ENCODE results near the gene HMGCS1.
"Not testable (repeated sequence)": the region's sequence is repeated elsewhere in the genome, so short reads cannot be mapped to it uniquely, and the experiment has no call there.

HMGCS1 gene

GRCh38 chr5:43309637-43310036 is 3.6 kb downstream of the HMGCS1 start:
- H3K4me1 ChIP-seq (ENCODE audit: control insufficient read depth, insufficient read depth, low read length), result peaks cover 32% of the 10 kb centered on the region
- H3K4me3 ChIP-seq (ENCODE audit: low read length), result no peak overlapping the region
- H3K27me3 ChIP-seq (ENCODE audit: control insufficient read depth, insufficient read depth, low read length), result no peaks in the 10 kb centered on the region
- no peaks in the 10 kb centered on the region for H3K9me3 ChIP-seq (ENCODE audit: control insufficient read depth, low read length)
- no peak overlapping the region for H3K9ac ChIP-seq (ENCODE audit: low read length)
- no peaks in the 10 kb centered on the region for H3K36me3 ChIP-seq (ENCODE audit: control insufficient read depth, insufficient read depth, low read length)

DNA sequence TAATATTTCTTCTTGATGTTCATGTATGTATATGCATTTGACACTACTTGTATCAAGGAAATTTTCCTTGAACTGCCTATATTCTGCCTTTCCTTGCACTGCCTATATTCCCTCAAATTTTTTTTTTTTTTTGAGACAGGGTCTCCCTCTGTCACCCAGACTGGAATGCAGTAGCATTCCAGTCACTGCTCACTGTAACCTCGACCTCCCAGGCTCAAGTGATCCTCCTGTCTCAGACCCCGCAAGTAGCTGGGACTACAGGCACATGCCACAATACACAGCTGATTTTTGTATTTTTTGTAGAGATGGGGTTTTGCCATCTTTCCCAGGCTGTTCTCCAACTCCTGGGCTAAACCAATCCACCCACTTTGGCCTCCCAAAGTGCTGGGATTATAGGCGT is 4.1 kb downstream of the HMGCS1 start:
- no peak overlapping the region for H3K9ac ChIP-seq (ENCODE audit: low read length)
- H3K36me3 ChIP-seq (ENCODE audit: control insufficient read depth, insufficient read depth, low read length), result no peaks in the 10 kb centered on the region
- no peaks in the 10 kb centered on the region for H3K9me3 ChIP-seq (ENCODE audit: control insufficient read depth, low read length)
- H3K4me1 ChIP-seq (ENCODE audit: control insufficient read depth, insufficient read depth, low read length), result peaks cover 31% of the 10 kb centered on the region
- no peak overlapping the region for H3K4me3 ChIP-seq (ENCODE audit: low read length)
- no peaks in the 10 kb centered on the region for H3K27me3 ChIP-seq (ENCODE audit: control insufficient read depth, insufficient read depth, low read length)

DNA sequence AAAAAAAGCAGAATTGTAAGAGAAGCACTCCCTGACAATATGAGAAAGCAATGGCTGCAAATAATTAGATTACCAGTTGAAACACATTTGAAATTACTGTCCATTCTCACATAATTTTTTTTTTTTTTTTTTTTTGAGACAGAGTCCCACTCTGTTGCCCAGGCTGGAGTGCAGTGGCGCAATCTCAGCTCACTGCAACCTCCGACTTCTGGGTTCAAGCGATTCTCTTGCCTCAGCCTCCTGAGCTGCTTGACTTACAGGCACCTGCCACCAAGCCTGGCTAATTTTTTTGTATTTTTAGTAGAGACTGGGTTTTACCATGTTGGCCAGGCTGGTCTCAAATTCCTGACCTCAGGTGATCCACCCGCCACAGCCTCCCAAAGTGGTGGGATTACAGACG is 6.3 kb downstream of the HMGCS1 start:
- H3K4me1 ChIP-seq (ENCODE audit: control insufficient read depth, insufficient read depth, low read length), result peaks cover 21% of the 10 kb centered on the region
- H3K9me3 ChIP-seq (ENCODE audit: control insufficient read depth, low read length); H3K4me3 ChIP-seq (ENCODE audit: low read length); H3K9ac ChIP-seq (ENCODE audit: low read length); H3K36me3 ChIP-seq (ENCODE audit: control insufficient read depth, insufficient read depth, low read length); H3K27me3 ChIP-seq (ENCODE audit: control insufficient read depth, insufficient read depth, low read length): not testable (repeated sequence)

DNA sequence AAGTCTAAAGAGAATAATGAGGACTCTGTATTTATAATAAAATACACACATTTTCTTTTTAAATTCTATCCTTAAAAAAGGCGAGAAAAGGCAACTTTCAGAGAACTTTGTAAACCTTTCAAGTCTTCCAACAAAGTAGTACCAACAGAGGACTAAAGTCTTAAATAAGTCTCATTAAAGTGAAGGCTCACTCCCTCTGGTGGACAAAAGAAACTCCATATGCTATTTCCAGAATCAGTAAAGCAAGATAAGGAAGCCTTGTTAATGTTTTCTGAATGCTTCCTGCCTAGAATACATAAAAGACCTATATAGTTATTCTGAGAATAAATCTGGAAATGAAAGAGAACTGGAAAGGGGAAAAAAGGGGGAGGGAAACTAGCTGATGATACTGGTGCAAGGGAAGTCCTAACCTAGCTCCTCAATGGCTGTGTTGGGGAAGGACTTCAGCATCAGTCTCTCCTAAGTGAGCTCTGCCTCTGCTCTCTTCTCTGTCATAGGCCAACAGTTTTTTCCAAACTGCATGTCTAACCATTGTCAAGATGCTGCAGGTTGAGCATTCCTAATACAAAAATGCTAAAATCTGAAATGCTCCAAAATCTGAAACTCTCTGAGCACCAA is 7.2 kb downstream of the HMGCS1 start:
- H3K27me3 ChIP-seq (ENCODE audit: control insufficient read depth, insufficient read depth, low read length), result no peaks in the 10 kb centered on the region
- H3K9ac ChIP-seq (ENCODE audit: low read length), result no peak overlapping the region
- H3K9me3 ChIP-seq (ENCODE audit: control insufficient read depth, low read length), result no peaks in the 10 kb centered on the region
- H3K36me3 ChIP-seq (ENCODE audit: control insufficient read depth, insufficient read depth, low read length), result no peaks in the 10 kb centered on the region
- no peak overlapping the region for H3K4me3 ChIP-seq (ENCODE audit: low read length)
- H3K4me1 ChIP-seq (ENCODE audit: control insufficient read depth, insufficient read depth, low read length), result peaks cover 14% of the 10 kb centered on the region

GRCh38 chr5:43304525-43304924 is 8.7 kb downstream of the HMGCS1 start:
- no peak overlapping the region for H3K9ac ChIP-seq (ENCODE audit: low read length)
- H3K9me3 ChIP-seq (ENCODE audit: control insufficient read depth, low read length), result no peaks in the 10 kb centered on the region
- no peak overlapping the region for H3K4me3 ChIP-seq (ENCODE audit: low read length)
- H3K27me3 ChIP-seq (ENCODE audit: control insufficient read depth, insufficient read depth, low read length), result no peaks in the 10 kb centered on the region
- peaks cover 12% of the 10 kb centered on the region for H3K4me1 ChIP-seq (ENCODE audit: control insufficient read depth, insufficient read depth, low read length)
- no peaks in the 10 kb centered on the region for H3K36me3 ChIP-seq (ENCODE audit: control insufficient read depth, insufficient read depth, low read length)

- Histone ChIP-seq H3K36me3 (ENCODE audit: control insufficient read depth, insufficient read depth, low read length) (peaks cover 6% of the 10 kb centered on the region), H3K9me3 (ENCODE audit: control insufficient read depth, low read length) (no peaks in the 10 kb centered on the region), H3K4me1 (ENCODE audit: control insufficient read depth, insufficient read depth, low read length) (peaks cover 4% of the 10 kb centered on the region), H3K27me3 (ENCODE audit: control insufficient read depth, insufficient read depth, low read length) (no peaks in the 10 kb centered on the region), H3K4me3 (ENCODE audit: low read length) (no peak overlapping the region), H3K9ac (ENCODE audit: low read length) (no peak overlapping the region)
These were observed 10.0 kb downstream of the HMGCS1 start for GRCh38 chr5:43303242-43303641.

- Histone ChIP-seq H3K36me3 (ENCODE audit: control insufficient read depth, insufficient read depth, low read length) (peaks cover 6% of the 10 kb centered on the region), H3K4me3 (ENCODE audit: low read length) (no peak overlapping the region), H3K9ac (ENCODE audit: low read length) (no peak overlapping the region), H3K9me3 (ENCODE audit: control insufficient read depth, low read length) (no peaks in the 10 kb centered on the region), H3K4me1 (ENCODE audit: control insufficient read depth, insufficient read depth, low read length) (peaks cover 4% of the 10 kb centered on the region), H3K27me3 (ENCODE audit: control insufficient read depth, insufficient read depth, low read length) (no peaks in the 10 kb centered on the region)
These were observed 10.7 kb downstream of the HMGCS1 start for GRCh38 chr5:43302481-43302880.

DNA sequence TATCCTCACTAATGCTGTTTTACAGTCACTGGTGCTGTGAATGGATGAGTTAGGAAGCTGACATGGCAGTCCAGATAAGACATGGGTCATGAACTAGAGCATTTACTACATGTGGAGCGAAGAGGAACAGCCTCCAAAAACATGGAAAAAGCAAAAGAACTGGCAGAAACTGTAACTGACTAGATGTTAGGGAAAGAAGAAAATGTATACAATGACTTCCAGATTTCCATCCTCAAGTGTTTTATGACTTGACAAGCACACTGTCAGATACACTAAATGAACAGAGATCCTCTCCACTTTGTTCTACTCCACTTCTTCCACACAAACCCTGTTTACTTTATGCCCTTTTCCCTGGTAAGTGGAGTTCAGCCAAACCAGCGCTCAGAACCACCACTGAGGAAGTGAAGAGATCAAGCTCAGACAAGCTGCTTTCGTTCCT is 11.5 kb downstream of the HMGCS1 start:
- H3K36me3 ChIP-seq (ENCODE audit: control insufficient read depth, insufficient read depth, low read length), result peaks cover 14% of the 10 kb centered on the region
- no peaks in the 10 kb centered on the region for H3K9me3 ChIP-seq (ENCODE audit: control insufficient read depth, low read length)
- H3K27me3 ChIP-seq (ENCODE audit: control insufficient read depth, insufficient read depth, low read length), result no peaks in the 10 kb centered on the region
- peaks cover 4% of the 10 kb centered on the region for H3K4me1 ChIP-seq (ENCODE audit: control insufficient read depth, insufficient read depth, low read length)
- no peak overlapping the region for H3K9ac ChIP-seq (ENCODE audit: low read length)
- no peak overlapping the region for H3K4me3 ChIP-seq (ENCODE audit: low read length)

DNA sequence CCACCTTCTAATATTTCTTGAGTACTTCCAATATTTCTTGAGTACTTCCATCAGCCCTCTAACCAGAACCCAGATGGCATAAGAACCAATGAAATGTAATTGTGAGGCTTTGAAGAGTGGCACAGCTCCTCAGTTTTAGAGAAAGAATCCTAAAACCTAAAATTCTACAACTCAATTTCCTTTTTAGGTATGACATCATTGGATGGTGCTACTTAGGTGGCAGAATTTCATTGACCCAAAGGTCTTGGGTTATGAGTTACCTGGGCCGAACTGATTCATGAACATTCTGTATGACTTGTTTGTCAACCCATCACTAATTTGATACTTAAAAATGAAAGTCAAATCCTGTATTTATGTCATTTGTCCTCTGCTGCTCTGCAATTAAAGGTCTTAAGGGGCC is 13.1 kb downstream of the HMGCS1 start:
- Histone ChIP-seq H3K9ac (ENCODE audit: low read length) (no peak overlapping the region), H3K4me1 (ENCODE audit: control insufficient read depth, insufficient read depth, low read length) (peaks cover 4% of the 10 kb centered on the region), H3K4me3 (ENCODE audit: low read length) (no peak overlapping the region), H3K27me3 (ENCODE audit: control insufficient read depth, insufficient read depth, low read length) (no peaks in the 10 kb centered on the region), H3K36me3 (ENCODE audit: control insufficient read depth, insufficient read depth, low read length) (peaks cover 18% of the 10 kb centered on the region), H3K9me3 (ENCODE audit: control insufficient read depth, low read length) (no peaks in the 10 kb centered on the region)

- Histone ChIP-seq H3K4me3 (ENCODE audit: low read length) (no peak overlapping the region), H3K4me1 (ENCODE audit: control insufficient read depth, insufficient read depth, low read length) (peaks cover 4% of the 10 kb centered on the region), H3K9ac (ENCODE audit: low read length) (no peak overlapping the region), H3K9me3 (ENCODE audit: control insufficient read depth, low read length) (no peaks in the 10 kb centered on the region), H3K36me3 (ENCODE audit: control insufficient read depth, insufficient read depth, low read length) (peaks cover 18% of the 10 kb centered on the region), H3K27me3 (ENCODE audit: control insufficient read depth, insufficient read depth, low read length) (no peaks in the 10 kb centered on the region)
These were observed 14.8 kb downstream of the HMGCS1 start for GRCh38 chr5:43298443-43298842.

DNA sequence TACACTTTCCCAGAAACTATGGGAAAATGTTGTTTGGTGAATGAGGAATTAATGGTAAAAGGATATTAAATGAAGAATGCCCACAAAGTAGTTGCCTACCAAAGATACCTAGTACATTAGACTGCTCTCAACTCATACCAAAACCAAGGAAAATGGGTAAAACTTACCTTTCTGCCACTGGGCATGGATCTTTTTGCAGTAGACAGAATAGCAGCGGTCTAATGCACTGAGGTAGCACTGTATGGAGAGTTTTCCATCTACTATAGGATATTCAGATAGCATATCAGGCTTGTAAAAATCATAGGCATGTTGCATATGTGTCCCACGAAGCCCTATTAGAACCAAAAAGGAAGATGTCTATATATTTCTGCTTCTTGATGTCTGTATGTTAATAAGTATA is 16.4 kb downstream of the HMGCS1 start:
- H3K36me3 ChIP-seq (ENCODE audit: control insufficient read depth, insufficient read depth, low read length), result peaks cover 18% of the 10 kb centered on the region

GRCh38 chr5:43295202-43295601 is 18.0 kb downstream of the HMGCS1 start:
- Histone ChIP-seq H3K9me3 (ENCODE audit: control insufficient read depth, low read length) (no peaks in the 10 kb centered on the region), H3K36me3 (ENCODE audit: control insufficient read depth, insufficient read depth, low read length) (peaks cover 18% of the 10 kb centered on the region), H3K9ac (ENCODE audit: low read length) (no peak overlapping the region), H3K4me1 (ENCODE audit: control insufficient read depth, insufficient read depth, low read length) (no peaks in the 10 kb centered on the region), H3K27me3 (ENCODE audit: control insufficient read depth, insufficient read depth, low read length) (no peaks in the 10 kb centered on the region), H3K4me3 (ENCODE audit: low read length) (no peak overlapping the region)

More for the DNA sequence above, 16.4 kb downstream of the HMGCS1 start:
- H3K27me3 ChIP-seq (ENCODE audit: control insufficient read depth, insufficient read depth, low read length), result no peaks in the 10 kb centered on the region
- no peaks in the 10 kb centered on the region for H3K9me3 ChIP-seq (ENCODE audit: control insufficient read depth, low read length)
- H3K4me1 ChIP-seq (ENCODE audit: control insufficient read depth, insufficient read depth, low read length), result peaks cover under 1% of the 10 kb centered on the region
- no peak overlapping the region for H3K9ac ChIP-seq (ENCODE audit: low read length)
- H3K4me3 ChIP-seq (ENCODE audit: low read length), result no peak overlapping the region

DNA sequence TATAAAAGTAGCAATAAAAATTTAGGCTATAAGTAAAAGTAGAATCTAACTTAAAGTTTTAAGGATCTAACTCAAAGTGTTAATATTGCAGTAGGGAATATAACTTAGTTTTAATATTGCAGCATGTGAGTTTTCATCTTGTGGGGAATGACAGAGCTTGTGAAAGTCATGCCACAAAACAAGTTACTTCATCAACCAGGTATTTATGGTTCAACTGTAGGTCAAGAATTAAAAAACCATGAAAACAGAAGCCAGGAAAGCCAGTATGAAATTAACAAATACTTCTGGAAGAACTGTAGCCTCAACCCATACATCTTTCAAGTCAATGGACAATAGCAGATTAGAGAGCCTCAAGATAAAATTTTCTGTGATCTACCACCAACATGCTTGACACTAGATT is 19.0 kb downstream of the HMGCS1 start:
- no peaks in the 10 kb centered on the region for H3K9me3 ChIP-seq (ENCODE audit: control insufficient read depth, low read length)
- H3K9ac ChIP-seq (ENCODE audit: low read length), result no peak overlapping the region
- no peaks in the 10 kb centered on the region for H3K27me3 ChIP-seq (ENCODE audit: control insufficient read depth, insufficient read depth, low read length)
- no peaks in the 10 kb centered on the region for H3K4me1 ChIP-seq (ENCODE audit: control insufficient read depth, insufficient read depth, low read length)
- H3K4me3 ChIP-seq (ENCODE audit: low read length), result no peak overlapping the region
- peaks cover 18% of the 10 kb centered on the region for H3K36me3 ChIP-seq (ENCODE audit: control insufficient read depth, insufficient read depth, low read length)
